GM12873 (cell line): ENCODE data around the gene EEPD1.

ENCODE experiments used
- TF ChIP-seq, protein P1 (sequence below): IDR thresholded peaks from 2 replicates; pipeline ENCODE4 v1.5.1; 2012; ENCODE audit warnings: low read depth, mild to moderate bottlenecking, moderate library complexity, low read length, control low read depth; ENCODE audit not compliant: insufficient read depth; ENCODE audit errors: missing control alignments

Gene EEPD1

DNA sequence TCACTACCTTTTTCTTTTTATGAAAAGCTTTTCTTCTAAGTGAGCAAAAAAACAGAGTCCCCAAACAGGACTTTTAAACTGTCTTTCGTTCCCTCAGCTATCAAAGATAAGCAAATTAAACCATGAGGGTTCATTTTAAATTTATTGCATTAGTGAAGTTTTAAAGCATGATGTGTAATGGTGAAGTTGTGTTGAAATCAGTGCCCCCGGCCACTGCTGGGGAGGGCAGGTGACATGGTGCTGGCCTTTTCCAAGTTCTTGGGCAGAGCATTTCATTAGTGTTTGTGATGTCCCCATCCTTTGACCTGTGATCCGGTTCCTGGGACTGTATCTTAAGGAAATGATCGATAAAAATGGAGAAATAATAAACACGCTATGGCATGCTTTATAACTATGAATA, 96.0 kb downstream of the EEPD1 start:
- TF ChIP-seq, protein P1, sequence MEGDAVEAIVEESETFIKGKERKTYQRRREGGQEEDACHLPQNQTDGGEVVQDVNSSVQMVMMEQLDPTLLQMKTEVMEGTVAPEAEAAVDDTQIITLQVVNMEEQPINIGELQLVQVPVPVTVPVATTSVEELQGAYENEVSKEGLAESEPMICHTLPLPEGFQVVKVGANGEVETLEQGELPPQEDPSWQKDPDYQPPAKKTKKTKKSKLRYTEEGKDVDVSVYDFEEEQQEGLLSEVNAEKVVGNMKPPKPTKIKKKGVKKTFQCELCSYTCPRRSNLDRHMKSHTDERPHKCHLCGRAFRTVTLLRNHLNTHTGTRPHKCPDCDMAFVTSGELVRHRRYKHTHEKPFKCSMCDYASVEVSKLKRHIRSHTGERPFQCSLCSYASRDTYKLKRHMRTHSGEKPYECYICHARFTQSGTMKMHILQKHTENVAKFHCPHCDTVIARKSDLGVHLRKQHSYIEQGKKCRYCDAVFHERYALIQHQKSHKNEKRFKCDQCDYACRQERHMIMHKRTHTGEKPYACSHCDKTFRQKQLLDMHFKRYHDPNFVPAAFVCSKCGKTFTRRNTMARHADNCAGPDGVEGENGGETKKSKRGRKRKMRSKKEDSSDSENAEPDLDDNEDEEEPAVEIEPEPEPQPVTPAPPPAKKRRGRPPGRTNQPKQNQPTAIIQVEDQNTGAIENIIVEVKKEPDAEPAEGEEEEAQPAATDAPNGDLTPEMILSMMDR, result no peak

DNA sequence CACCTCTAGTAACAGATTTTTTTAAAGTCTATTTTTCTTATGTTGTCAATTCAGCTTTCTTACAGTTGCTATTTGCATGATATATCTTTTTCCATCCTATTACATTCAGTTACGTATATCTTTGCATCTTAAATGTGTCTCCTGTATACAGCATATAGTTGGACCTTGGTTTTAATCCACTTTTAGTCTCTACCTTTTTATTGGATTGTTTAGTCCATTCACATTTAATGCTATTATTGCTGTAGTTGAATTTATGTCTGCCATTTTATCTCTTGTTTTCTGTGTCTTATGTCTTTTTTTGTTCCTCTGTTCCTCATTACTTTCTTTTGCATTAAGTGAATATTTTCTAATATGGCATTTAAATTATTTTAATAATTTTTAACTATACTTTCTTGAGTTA, 100.6 kb downstream of the EEPD1 start:
- TF ChIP-seq, protein P1, result no peak

DNA sequence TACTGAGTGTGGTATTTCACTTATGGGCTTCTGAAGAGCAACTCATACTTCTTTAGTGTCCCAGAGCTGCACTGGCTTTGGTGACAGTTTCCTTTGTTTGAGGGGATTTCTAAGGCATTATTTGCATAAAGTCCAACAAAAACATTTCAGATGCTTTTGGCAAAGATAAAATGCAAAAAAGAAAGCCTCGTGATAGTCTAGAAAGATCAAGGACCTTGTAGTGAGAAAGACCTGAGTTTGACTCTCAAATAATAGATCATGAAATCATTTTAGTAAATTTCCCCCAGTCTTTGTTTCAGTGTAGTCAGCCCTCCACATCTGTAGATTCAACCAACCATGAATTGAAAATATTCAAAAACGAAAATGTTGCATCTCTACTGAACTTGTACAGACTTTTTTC, 107.4 kb downstream of the EEPD1 start:
- TF ChIP-seq, protein P1, result no peak

DNA sequence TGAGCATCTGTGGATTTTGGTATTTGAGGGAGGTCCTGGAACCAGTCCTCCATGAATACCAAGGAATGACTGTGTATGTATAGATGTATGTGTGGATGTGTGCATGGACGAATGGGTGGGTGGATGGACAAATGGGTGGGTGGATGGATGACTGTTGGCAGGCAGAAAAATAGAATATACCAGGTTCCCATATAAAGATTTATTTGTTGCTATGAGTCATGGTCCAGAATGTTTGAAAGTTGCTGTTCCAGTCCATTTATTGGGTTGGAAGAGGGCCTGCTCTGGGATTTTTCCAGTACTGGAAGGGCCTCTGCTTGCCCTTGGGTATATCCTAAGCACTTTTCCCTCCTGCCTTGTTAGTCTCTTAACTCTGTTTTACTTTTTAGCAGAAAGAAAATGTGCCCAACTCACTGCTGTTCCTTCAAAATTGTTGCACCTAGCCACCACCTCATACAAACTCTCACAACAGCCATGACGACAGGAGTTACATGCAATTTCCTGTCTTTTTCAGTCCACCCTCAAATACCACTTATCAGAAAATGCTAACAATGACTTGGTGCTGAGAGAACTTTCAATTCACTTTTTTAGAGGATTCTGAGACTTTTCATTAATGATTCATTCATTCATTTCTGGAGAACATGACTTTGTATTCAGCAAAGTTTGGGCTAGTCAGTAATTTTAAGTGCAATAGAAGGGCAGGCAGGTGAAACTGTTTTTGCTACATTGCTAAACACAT, 108.1 kb downstream of the EEPD1 start:
- TF ChIP-seq, protein P1, result no peak

DNA sequence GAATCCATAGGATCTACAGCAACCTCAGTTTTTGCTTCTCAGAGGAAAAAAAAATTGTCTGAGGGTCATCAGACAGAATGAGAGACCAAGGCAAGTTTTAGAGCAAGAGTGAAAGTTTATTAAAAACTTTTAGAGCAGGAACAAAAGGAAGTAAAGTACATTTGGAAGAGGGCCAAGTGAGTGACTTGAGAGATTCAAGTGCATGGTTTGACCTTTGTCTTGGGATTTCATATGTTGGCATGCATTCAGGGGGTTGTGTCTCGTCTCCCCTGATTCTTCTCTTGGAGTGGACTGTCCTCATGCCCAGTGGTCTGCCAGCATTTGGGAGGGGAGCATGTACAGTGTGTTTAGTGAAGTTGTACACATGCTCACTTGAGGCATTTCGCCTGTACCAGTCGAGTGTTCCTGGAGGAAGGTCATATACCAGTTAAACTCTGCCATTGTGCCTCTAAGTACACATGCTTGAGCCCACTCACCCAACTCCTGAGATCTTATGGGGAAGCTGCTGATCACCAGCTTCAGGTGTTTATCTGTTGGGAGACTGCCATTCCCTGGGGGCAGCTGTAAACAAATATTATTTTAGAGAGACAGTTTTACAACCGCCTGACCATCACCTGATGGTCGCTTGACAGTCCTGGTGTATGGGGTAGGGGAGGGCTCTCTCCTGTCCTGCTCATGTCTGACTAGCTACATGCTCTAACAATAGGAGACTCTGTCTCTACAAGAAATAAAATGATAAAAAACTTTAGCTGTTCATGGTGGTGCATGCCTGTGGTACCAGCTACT, 109.4 kb downstream of the EEPD1 start:
- TF ChIP-seq, protein P1, result no peak

DNA sequence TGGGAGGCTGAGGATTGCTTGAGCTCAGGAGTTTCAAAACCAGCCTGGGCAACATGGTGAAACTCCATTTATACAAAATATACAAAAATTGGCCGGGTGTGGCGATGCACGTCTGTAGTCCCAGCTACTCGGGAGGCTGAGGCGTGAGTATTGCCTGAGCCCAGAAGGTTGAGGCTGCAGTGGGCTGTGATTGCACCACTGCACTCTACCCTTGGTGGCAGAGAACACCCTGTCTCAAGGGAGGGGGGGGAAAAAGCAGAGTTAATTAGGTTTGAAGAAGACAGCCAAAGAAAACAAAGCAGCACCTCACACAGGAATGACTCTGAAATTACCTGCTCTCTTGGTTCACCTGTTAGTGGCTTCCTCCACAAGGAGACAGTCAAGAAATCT, 110.0 kb downstream of the EEPD1 start:
- TF ChIP-seq, protein P1, result no peak

DNA sequence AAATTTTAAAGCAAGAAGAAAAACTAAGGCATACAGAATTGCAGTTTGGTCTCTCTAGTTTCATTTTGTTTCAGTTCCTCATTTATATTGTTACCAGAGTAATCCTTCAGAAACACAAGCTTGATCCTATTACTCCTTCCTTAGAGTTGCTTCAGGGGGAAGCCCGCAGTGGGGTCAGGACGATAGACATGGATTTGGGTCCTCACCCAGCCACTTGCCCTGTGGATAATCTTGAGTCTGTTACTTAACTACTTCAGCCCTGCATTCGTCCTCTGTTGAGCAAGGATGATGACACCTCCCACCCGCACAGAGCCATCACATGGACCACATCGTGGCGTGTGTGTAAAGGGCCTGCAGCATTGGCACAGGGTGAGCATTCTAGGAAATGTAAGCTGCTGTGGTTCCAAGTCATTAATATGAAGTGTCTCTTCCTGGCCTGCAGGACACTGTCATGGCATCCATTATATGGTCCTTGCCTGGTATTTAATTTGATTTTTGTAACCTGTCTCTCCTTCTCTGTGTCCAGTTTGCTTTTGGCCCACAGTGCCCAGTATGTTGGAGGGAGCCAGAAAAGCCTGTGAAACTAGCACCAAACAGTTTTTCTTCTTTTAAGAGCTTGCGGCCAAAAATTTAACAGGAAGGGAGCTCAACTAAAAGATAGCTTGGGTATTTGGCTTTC, 111.2 kb downstream of the EEPD1 start:
- TF ChIP-seq, protein P1, result no peak
